Retinal pigment epithelial cell (primary cell): ENCODE data around the gene PIP5KL1.

Source experiments
- DNase-seq: peaks from one replicate; pipeline ENCODE4 v3.0.0-alpha.2; 2010; ENCODE audit warnings: low read depth
- H3K4me3 ChIP-seq: 2 replicates; pipeline ENCODE4 v1.5.1; 2011; ENCODE audit warnings: mild to moderate bottlenecking, low read length, control low read depth, moderate library complexity
- TF ChIP-seq, protein P1 (sequence below): conservative IDR thresholded peaks from 2 replicates; pipeline ENCODE4 v1.5.1; 2011; ENCODE audit warnings: low read depth, low read length, control low read depth, inconsistent platforms

The PIP5KL1 gene

DNA sequence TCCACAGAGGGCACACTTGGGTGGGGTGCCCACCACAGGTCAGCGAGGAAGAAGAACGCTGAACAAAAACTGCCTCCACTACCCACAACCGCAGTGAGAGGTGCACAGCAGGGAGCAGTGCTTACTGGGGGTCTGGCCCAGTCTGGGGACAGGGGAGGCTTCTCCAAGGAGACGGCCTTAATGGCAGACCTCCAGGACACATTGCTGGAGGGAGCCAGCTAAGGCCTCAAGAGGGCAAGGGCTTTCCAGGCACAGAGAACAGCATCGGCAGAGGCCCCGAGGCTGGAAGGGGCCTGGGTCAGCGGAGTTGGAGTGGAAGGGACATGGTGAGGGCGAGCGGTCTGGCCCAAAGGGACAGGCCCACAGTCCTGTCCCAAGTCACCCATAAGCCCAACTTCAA is 15.4 kb upstream of the PIP5KL1 start:
- DNase-seq, result no peak
- TF ChIP-seq, protein P1, sequence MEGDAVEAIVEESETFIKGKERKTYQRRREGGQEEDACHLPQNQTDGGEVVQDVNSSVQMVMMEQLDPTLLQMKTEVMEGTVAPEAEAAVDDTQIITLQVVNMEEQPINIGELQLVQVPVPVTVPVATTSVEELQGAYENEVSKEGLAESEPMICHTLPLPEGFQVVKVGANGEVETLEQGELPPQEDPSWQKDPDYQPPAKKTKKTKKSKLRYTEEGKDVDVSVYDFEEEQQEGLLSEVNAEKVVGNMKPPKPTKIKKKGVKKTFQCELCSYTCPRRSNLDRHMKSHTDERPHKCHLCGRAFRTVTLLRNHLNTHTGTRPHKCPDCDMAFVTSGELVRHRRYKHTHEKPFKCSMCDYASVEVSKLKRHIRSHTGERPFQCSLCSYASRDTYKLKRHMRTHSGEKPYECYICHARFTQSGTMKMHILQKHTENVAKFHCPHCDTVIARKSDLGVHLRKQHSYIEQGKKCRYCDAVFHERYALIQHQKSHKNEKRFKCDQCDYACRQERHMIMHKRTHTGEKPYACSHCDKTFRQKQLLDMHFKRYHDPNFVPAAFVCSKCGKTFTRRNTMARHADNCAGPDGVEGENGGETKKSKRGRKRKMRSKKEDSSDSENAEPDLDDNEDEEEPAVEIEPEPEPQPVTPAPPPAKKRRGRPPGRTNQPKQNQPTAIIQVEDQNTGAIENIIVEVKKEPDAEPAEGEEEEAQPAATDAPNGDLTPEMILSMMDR, result no peak
- H3K4me3 ChIP-seq, result no peak overlapping the region

DNA sequence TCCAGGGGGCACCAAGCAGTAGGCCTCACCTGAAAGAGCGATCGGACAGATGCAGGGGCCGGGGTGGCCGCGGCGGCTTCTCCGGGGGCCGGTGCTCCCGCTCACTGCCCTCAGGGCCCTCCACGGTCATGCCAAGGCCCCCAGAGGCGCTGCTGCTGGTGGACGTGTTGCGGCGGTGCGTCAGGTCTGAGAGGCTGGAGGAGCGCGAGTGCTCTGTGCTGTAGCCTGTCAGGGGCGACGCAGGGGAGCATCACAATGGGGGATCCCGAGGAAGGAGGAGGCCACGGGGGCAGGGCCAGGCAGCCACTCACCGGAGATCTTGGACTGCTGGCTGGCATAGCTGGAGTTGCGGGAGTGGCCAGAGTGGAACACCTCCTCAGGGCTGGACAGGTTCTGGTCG is 14.8 kb upstream of the PIP5KL1 start:
- DNase-seq, result no peak
- H3K4me3 ChIP-seq, result no peak overlapping the region
- TF ChIP-seq, protein P1, result no peak

DNA sequence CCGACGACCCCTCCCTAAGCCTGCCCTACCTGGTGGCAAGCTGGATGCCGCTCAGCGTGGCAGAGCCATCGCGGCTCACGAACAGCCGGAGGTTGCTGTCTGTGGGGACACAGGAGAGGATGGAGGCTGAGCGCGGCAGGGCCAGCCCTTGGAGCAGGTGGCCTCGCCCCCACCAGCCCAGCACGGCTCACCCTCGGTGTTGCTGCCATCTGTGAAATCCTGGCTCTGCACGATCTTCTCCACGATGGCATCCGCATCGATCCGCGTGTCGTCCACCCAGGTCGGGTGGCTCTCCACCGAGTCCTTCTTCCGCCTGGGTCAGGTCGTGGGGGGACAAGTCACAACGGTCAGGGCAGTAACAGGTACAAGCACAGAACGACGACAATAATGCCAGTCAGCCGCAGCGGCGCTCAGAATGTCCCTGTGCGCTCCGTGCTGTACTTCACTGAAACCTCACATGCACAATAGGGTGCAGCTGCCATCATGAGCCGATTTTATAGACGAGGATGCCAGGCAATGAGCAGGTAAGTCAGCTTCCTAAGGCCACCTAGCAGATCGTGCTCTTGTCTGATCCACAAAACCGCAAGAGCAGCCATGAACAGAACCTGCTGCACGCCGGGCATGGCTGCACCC is 14.1 kb upstream of the PIP5KL1 start:
- no peak for DNase-seq

DNA sequence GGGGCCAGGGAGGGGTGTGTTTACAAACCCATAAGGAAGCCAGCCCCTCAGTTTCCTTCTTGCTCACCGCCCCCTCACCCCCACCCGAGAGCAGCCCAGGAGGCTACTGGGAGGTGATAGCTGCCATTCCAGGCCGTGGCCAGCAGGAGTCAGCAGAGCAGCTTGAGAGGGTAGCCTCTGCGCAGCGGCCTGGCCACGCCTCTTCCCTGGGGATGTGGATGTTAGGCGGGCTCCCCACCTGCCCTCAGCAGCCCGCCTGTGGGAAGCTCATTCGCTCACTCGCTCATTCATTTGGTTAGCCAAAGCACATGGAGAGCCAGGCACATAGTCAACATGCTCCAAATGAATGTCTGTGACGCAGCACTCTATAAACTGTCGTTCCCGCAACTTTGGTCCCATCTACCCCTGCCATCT is 13.2 kb upstream of the PIP5KL1 start:
- no peak overlapping the region for H3K4me3 ChIP-seq
- no peak for DNase-seq
- TF ChIP-seq, protein P1, result peak; percentile 95

More for the DNA sequence above, 14.1 kb upstream of the PIP5KL1 start:
- TF ChIP-seq, protein P1, result no peak
- H3K4me3 ChIP-seq, result no peak overlapping the region

DNA sequence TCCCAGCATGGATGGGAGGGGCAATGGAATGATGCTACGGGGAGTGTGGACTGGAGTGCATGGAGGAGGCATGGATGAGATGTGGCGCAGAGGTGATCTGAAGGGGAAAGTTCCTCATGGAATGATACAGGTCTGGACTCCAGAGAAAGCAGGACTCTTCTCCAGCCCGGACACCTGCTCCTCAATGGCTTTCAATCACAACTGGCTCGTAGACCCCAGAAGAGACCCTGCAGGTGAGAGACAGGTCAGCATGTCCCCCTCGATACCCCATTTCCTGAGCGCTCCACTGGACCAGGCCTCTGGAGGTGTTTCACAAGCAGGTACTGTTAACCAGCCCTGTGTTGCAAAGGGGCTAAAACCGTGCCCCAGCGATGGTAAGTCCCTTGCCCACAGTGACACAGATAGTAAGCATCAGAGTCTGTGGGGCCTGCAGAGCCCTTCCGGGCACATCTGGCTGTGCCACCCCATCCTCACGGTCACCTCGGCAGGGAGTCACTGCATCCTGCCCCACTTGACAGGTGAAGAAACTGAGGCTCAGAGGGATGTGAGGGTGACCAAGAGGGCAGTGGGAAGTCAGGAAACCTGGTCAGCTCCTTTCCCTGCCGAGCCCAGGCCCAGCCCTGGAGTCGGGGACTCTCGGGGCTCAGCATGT is 12.6 kb upstream of the PIP5KL1 start:
- no peak overlapping the region for H3K4me3 ChIP-seq
- TF ChIP-seq, protein P1, result no peak
- DNase-seq, result no peak

DNA sequence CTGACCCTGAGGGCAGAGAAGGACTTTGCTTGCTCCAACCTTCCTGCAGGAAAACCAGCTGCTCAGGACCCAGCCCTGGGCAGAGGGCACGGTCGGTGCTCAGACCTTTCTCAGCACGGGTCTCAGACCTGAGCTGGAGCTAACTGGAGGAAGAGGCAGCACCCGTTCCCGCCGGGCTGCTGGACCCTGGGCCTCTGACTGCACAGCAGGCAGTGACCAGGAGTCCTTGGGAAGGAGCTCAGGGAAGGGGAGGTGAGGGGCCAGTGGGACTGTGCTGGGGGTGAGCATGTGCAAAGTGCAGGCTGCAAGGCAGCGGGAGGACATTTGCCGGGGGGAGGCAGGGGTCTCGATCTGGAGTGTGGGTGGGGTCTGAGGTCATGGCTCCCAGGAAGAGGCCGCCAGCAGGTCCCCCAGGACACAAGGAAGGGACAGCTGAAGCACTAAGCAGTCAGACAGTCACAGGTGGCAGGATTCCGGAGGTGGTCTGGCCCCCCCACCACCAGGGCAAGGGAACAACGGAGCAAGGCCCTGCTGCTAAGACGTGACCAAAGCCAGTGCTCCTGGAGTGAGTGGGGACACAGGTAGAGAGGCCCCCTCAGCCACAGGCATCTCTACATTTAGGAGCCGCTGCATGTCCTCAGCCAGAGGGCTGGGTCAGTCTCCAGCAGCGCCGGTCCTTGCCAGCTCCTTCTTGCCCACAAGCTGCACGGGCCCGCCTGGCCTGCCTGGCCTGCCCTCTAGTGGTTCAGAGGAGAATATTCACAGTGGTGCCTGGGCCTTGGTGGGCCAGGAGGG is 11.8 kb upstream of the PIP5KL1 start:
- TF ChIP-seq, protein P1, result peak; percentile 79
- H3K4me3 ChIP-seq, result no peak overlapping the region
- no peak for DNase-seq
